Colonic mucosa (tissue), 4 donors: Measurements from ENCODE around the gene STOML2. TPM values are rescaled to one million over a fixed set of nuclear protein-coding genes. Genes with fewer than 3 reads are reported as not detected.
"Not testable (repeated sequence)": the region's sequence is repeated elsewhere in the genome, so short reads cannot be mapped to it uniquely, and the experiment has no call there.

Experiments
- DNase-seq: peaks from one replicate; pipeline ENCODE4 v3.0.0-alpha.2; 2020
- H3K27ac ChIP-seq: fragments of 200-600 bp; one replicate; pipeline ENCODE4 v1.8.0; 2021
- H3K27me3 ChIP-seq: fragments of 200-600 bp; one replicate; pipeline ENCODE4 v1.8.0; 2021
- H3K36me3 ChIP-seq: fragments of 200-600 bp; one replicate; pipeline ENCODE4 v1.8.0; 2021
- H3K4me1 ChIP-seq: fragments of 200-600 bp; one replicate; pipeline ENCODE4 v1.8.0; 2021; ENCODE audit warnings: mild to moderate bottlenecking
- H3K4me3 ChIP-seq: fragments of 200-600 bp; one replicate; pipeline ENCODE4 v1.8.0; 2021
- H3K9ac ChIP-seq, 2 donors: one replicate each; pipeline ENCODE4 v1.7.0; 2013; ENCODE audit warnings: control low read depth in 2 of 2, low read depth in 2 of 2, low read length in 2 of 2
- H3K9me3 ChIP-seq: fragments of 200-600 bp; one replicate; pipeline ENCODE4 v1.8.0; 2021
- CTCF ChIP-seq: fragments of 200-600 bp; IDR thresholded peaks from one replicate; pipeline ENCODE4 v1.8.0; 2022; ENCODE audit warnings: antibody characterized with exemption, mild to moderate bottlenecking
- intact Hi-C: fragments of 100-400 bp; cut with DNase I; formaldehyde crosslinking; loops from one replicate; pipeline ENCODE4 v1.14.1; 2022
- total RNA-seq, 2 donors: library from RNA; stranded (reverse); fragmentation: NEBNext Ultra II Directional in 1 of 2; extraction: Animal tissue kit (Norgen Biotek cat#: 25700) in 1 of 2; gene quantifications; one replicate each; pipeline ENCODE4 v1.2.1, GENCODE V29; 2021
- donor health status: healthy.
- donor health status: DM: no; HTN: no; CAD: no.
- donor health status: DM: no; HTN: no; CAD: no.

STOML2 gene
- total RNA-seq, result 100 to 1,000 TPM; 111 to 233 TPM

- Histone ChIP-seq H3K4me1 (peaks cover 6% of the 10 kb centered on the region), H3K4me3 (peak within 1 kb of the TSS; percentile 78), H3K27ac (peak within 1 kb of the TSS; percentile 60), H3K9me3 (no peaks in the 10 kb centered on the region), H3K9ac (peak within 1 kb of the TSS; percentile 73 to 83), H3K27me3 (no peaks in the 10 kb centered on the region), H3K36me3 (peaks cover under 1% of the 10 kb centered on the region)
- TF ChIP-seq CTCF, result no peak
- peak; percentile 96 for DNase-seq
- intact Hi-C loops, result no loop called here
Measured at GRCh38 chr9:35102769-35103659, at the start of gene STOML2. Gene STOML2 (minus strand): TSS chr9:35103131. CDS start chr9:35103094, 37 bp downstream.

GRCh38 chr9:35147941-35148563 lies 45.1 kb upstream of the STOML2 start:
- intact Hi-C loops, H3K4me1 ChIP-seq, H3K9me3 ChIP-seq: not testable (repeated sequence)

GRCh38 chr9:35142037-35142436 lies 39.1 kb upstream of the STOML2 start:
- Histone ChIP-seq H3K27me3 (no peaks in the 10 kb centered on the region), H3K27ac (no peak overlapping the region), H3K9ac (no peak overlapping the region), H3K4me1 (no peaks in the 10 kb centered on the region), H3K36me3 (no peaks in the 10 kb centered on the region), H3K4me3 (no peak overlapping the region), H3K9me3 (no peaks in the 10 kb centered on the region)
- intact Hi-C loops, result no loop called here
- no peak for TF ChIP-seq CTCF
- no peak for DNase-seq

More at GRCh38 chr9:35147941-35148563, 45.1 kb upstream of the STOML2 start:
- H3K4me3 ChIP-seq, H3K27ac ChIP-seq, H3K27me3 ChIP-seq, H3K9ac ChIP-seq, H3K36me3 ChIP-seq, DNase-seq: not testable (repeated sequence)

- no peaks in the 10 kb centered on the region for H3K4me1 ChIP-seq
- H3K36me3 ChIP-seq, result no peaks in the 10 kb centered on the region
- H3K9me3 ChIP-seq, result no peaks in the 10 kb centered on the region
- no peak for DNase-seq
- intact Hi-C loops, result no loop called here
- no peaks in the 10 kb centered on the region for H3K27me3 ChIP-seq
- TF ChIP-seq CTCF, result no peak
- H3K27ac ChIP-seq, result no peak overlapping the region
- no peak overlapping the region for H3K4me3 ChIP-seq
- H3K9ac ChIP-seq, result no peak overlapping the region
Measured at GRCh38 chr9:35140093-35140492, 37.2 kb upstream of the STOML2 start.

- no peaks in the 10 kb centered on the region for H3K36me3 ChIP-seq
- H3K4me1 ChIP-seq, result no peaks in the 10 kb centered on the region
- no peaks in the 10 kb centered on the region for H3K9me3 ChIP-seq
- no peak overlapping the region for H3K4me3 ChIP-seq
- no peaks in the 10 kb centered on the region for H3K27me3 ChIP-seq
- H3K9ac ChIP-seq, result no peak overlapping the region
- H3K27ac ChIP-seq, result no peak overlapping the region
- intact Hi-C loops, result no loop called here
- no peak for TF ChIP-seq CTCF
- no peak for DNase-seq
Measured at GRCh38 chr9:35136866-35137265, 33.9 kb upstream of the STOML2 start.

GRCh38 chr9:35135988-35136387 lies 33.1 kb upstream of the STOML2 start:
- no peak for DNase-seq
- Histone ChIP-seq H3K27ac (no peak overlapping the region), H3K9ac (no peak overlapping the region), H3K4me1 (no peaks in the 10 kb centered on the region), H3K36me3 (no peaks in the 10 kb centered on the region), H3K4me3 (no peak overlapping the region), H3K9me3 (no peaks in the 10 kb centered on the region), H3K27me3 (no peaks in the 10 kb centered on the region)
- TF ChIP-seq CTCF, result no peak
- intact Hi-C loops, result no loop called here
